Loucy (cell line): ENCODE measurements around the gene FBXW8.

Source experiments
- H2AFZ ChIP-seq: fragments of 200-600 bp; sonication (generic); 2 replicates; pipeline ENCODE4 v1.6.0; 2016; ENCODE audit warnings: antibody characterized with exemption, mild to moderate bottlenecking, low read length, moderate library complexity
- H3F3A ChIP-seq: fragments of 200-600 bp; 2 replicates; pipeline ENCODE4 v1.6.0; 2016; ENCODE audit warnings: antibody characterized with exemption, low read depth, mild to moderate bottlenecking
- H3K27me3 ChIP-seq: fragments of 200-600 bp; sonication (generic); 2 replicates; pipeline ENCODE4 v1.6.1; 2014; ENCODE audit warnings: low read length, mild to moderate bottlenecking; ENCODE audit not compliant: insufficient read depth, poor library complexity, severe bottlenecking
- H3K36me3 ChIP-seq: fragments of 200-600 bp; sonication (generic); 2 replicates; pipeline ENCODE4 v1.6.1; 2016; ENCODE audit warnings: low read length; ENCODE audit not compliant: insufficient read depth
- H3K4me1 ChIP-seq: fragments of 200-600 bp; sonication (generic); 2 replicates; pipeline ENCODE4 v1.5.1; 2014; ENCODE audit warnings: low read length, mild to moderate bottlenecking; ENCODE audit not compliant: insufficient read depth, poor library complexity, severe bottlenecking
- H3K4me2 ChIP-seq: fragments of 200-600 bp; sonication (generic); 2 replicates; pipeline ENCODE4 v1.6.0; 2014; ENCODE audit warnings: antibody characterized with exemption, low read length, low read depth, mild to moderate bottlenecking; ENCODE audit not compliant: poor library complexity, severe bottlenecking
- H3K4me3 ChIP-seq: fragments of 200-600 bp; sonication (generic); 2 replicates; pipeline ENCODE4 v1.5.1; 2014; ENCODE audit warnings: low read length, mild to moderate bottlenecking, mixed read lengths; ENCODE audit not compliant: poor library complexity, severe bottlenecking
- H3K79me2 ChIP-seq: fragments of 200-600 bp; sonication (generic); 2 replicates; pipeline ENCODE4 v1.6.1; 2014; ENCODE audit warnings: low read length; ENCODE audit not compliant: insufficient read depth
- H3K9ac ChIP-seq: fragments of 200-600 bp; sonication (generic); 2 replicates; pipeline ENCODE4 v1.6.0; 2014; ENCODE audit warnings: mild to moderate bottlenecking, low read depth, low read length, moderate library complexity; ENCODE audit not compliant: poor library complexity, severe bottlenecking
- H3K9me2 ChIP-seq: fragments of 200-600 bp; sonication (generic); replicated peaks from 2 replicates; pipeline ENCODE4 v1.6.1; 2016; ENCODE audit warnings: low read depth, low read length, mixed read lengths
- H3K9me3 ChIP-seq: fragments of 200-600 bp; sonication (generic); 2 replicates; pipeline ENCODE4 v1.6.1; 2014; ENCODE audit warnings: mild to moderate bottlenecking, antibody characterized with exemption, low read length, low read depth; ENCODE audit not compliant: insufficient read depth
- H4K20me1 ChIP-seq: fragments of 200-600 bp; sonication (generic); 2 replicates; pipeline ENCODE4 v1.6.0; 2014; ENCODE audit warnings: antibody characterized with exemption, low read length, mild to moderate bottlenecking; ENCODE audit not compliant: insufficient read depth, poor library complexity, severe bottlenecking
- EZH2phosphoT487 ChIP-seq: fragments of 200-600 bp; IDR thresholded peaks from 2 replicates; pipeline ENCODE4 v1.6.1; 2018; ENCODE audit warnings: antibody characterized with exemption, mild to moderate bottlenecking, moderate library complexity, borderline replicate concordance
- TF ChIP-seq, protein P1 (sequence below): fragments of 200-600 bp; sonication (generic); conservative IDR thresholded peaks from 2 replicates; pipeline ENCODE4 v1.5.1; 2014; ENCODE audit warnings: mild to moderate bottlenecking, antibody characterized with exemption, low read length

Gene FBXW8

DNA sequence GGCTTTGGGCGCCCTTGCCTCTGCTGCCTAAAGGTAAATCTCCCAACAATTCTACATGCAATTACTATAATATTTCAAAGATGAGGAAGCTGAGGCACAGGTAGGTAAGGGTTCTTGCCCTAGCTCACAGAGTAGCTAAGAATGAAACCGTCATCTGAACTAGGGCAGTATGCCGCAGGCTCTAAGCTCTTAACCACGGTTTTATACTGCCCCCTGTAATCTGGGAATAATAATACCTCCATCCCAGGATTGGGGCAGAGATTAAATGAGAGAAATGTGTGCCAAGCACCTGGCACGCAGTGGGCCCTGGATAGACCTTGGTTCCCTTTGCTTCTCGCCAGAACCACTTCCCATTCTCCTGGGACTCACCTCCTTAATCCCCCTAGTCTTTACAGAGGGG is 28.0 kb upstream of the FBXW8 start:
- Histone ChIP-seq H3K27me3 (peaks cover 44% of the 10 kb centered on the region), H3K79me2 (no peaks in the 10 kb centered on the region), H3K4me2 (no peak overlapping the region)

DNA sequence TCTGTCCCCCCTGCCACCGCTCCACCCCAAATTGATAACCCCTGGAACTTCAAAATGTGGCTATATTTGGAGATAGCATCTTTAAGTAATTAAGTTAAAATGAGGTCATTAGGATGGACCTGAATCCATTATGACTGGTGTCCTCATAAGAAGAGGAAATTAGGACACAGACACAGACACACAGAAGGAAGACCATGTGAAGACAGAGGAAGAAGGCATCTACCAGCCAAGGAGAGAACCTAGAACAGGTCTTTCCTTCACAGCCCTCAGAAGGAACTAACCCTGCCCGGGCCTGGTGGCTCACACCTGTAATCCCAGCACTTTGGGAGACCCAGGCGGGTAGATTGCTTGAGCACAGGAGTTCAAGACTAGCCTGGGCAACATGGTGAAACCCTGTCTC is 25.9 kb upstream of the FBXW8 start:
- no peaks in the 10 kb centered on the region for H3K79me2 ChIP-seq
- H2AFZ ChIP-seq, result no peak overlapping the region
- no peak overlapping the region for H3K9ac ChIP-seq
- no peak overlapping the region for H3K4me3 ChIP-seq
- no peak overlapping the region for H3K4me2 ChIP-seq
- peaks cover 9% of the 10 kb centered on the region for H3K4me1 ChIP-seq
- H3K27me3 ChIP-seq, result peaks cover 27% of the 10 kb centered on the region
- H3K9me3 ChIP-seq, result no peaks in the 10 kb centered on the region
- no peaks in the 10 kb centered on the region for H3F3A ChIP-seq
- TF ChIP-seq, protein P1, sequence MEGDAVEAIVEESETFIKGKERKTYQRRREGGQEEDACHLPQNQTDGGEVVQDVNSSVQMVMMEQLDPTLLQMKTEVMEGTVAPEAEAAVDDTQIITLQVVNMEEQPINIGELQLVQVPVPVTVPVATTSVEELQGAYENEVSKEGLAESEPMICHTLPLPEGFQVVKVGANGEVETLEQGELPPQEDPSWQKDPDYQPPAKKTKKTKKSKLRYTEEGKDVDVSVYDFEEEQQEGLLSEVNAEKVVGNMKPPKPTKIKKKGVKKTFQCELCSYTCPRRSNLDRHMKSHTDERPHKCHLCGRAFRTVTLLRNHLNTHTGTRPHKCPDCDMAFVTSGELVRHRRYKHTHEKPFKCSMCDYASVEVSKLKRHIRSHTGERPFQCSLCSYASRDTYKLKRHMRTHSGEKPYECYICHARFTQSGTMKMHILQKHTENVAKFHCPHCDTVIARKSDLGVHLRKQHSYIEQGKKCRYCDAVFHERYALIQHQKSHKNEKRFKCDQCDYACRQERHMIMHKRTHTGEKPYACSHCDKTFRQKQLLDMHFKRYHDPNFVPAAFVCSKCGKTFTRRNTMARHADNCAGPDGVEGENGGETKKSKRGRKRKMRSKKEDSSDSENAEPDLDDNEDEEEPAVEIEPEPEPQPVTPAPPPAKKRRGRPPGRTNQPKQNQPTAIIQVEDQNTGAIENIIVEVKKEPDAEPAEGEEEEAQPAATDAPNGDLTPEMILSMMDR, result no peak
- TF ChIP-seq EZH2phosphoT487, result no peak
- H4K20me1 ChIP-seq, result no peaks in the 10 kb centered on the region
- H3K9me2 ChIP-seq, result no peaks in the 10 kb centered on the region
- no peaks in the 10 kb centered on the region for H3K36me3 ChIP-seq

More for the DNA sequence above, 28.0 kb upstream of the FBXW8 start:
- Histone ChIP-seq H3K9ac (no peak overlapping the region), H3K36me3 (no peaks in the 10 kb centered on the region), H2AFZ (no peak overlapping the region), H3K9me3 (no peaks in the 10 kb centered on the region), H3F3A (no peaks in the 10 kb centered on the region), H3K4me1 (peaks cover 19% of the 10 kb centered on the region), H4K20me1 (no peaks in the 10 kb centered on the region), H3K4me3 (no peak overlapping the region), H3K9me2 (no peaks in the 10 kb centered on the region)
- TF ChIP-seq, protein P1, result peak; percentile 36
- TF ChIP-seq EZH2phosphoT487, result no peak

DNA sequence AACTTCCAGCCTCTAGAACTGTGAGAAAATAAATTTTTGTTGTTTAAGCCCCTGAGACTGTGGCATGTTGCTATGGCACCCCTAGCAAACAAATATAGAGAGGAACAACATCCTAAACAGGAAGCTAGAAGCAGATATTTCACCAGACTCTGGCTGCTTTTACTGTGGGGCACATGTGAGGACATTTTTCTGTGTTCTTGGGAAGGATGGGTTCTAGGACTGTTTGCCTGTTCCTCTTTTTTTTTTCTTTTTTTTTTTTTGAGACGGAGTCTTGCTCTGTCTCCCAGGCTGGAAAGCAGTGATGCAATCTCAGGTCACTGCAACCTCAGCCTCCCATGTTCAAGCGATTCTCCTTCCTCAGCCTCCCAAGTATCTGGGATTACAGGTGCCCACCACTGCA is 25.3 kb upstream of the FBXW8 start:
- no peak overlapping the region for H2AFZ ChIP-seq
- H3K4me1 ChIP-seq, result peaks cover 3% of the 10 kb centered on the region
- H4K20me1 ChIP-seq, result no peaks in the 10 kb centered on the region
- no peak for TF ChIP-seq EZH2phosphoT487
- TF ChIP-seq, protein P1, result no peak
- H3K4me3 ChIP-seq, result no peak overlapping the region
- no peak overlapping the region for H3K9ac ChIP-seq
- H3K9me3 ChIP-seq, result no peaks in the 10 kb centered on the region
- H3F3A ChIP-seq, result no peaks in the 10 kb centered on the region
- H3K36me3 ChIP-seq, result no peaks in the 10 kb centered on the region
- H3K79me2 ChIP-seq, result no peaks in the 10 kb centered on the region
- peaks cover 21% of the 10 kb centered on the region for H3K27me3 ChIP-seq
- no peaks in the 10 kb centered on the region for H3K9me2 ChIP-seq
- no peak overlapping the region for H3K4me2 ChIP-seq
